MM.1S (cell line): Measurements from ENCODE around the gene NINJ2.

Experiments
- EZH2 ChIP-seq: fragments of 300-600 bp; sonication (generic); optimal IDR thresholded peaks from 2 replicates; pipeline ENCODE3; 2017; ENCODE audit warnings: low read depth, mild to moderate bottlenecking, antibody characterized with exemption, low read length, mixed read lengths
- EZH2phosphoT487 ChIP-seq: fragments of 300-600 bp; sonication (generic); IDR thresholded peaks from 2 replicates; pipeline ENCODE4 v1.6.1; 2018; ENCODE audit warnings: antibody characterized with exemption, low read length
- TF ChIP-seq, protein P1 (sequence below): fragments of 300-600 bp; sonication (generic); IDR thresholded peaks from 2 replicates; pipeline ENCODE4 v1.5.1; 2016; ENCODE audit warnings: antibody characterized with exemption, low read length, mixed read lengths

DNA sequence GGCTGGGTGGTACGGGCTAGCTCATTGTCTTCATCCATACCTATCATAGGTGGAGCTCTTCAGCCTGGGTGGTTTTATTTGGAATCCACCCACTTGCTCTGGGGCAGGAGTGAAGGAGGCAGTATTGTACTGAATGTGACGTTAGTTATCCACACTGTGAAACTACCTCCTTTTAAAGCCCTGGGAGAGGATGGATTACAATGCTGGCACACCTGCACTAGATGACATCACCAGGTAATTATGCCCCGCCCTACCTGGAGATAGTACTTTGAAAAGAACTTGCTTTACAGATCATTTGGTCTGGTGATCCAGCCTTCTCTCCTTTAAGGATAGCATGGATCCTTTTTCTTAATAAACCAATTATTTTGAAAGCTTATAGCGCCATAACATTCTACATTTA, 125.5 kb downstream of the NINJ2 start:
- TF ChIP-seq, protein P1, sequence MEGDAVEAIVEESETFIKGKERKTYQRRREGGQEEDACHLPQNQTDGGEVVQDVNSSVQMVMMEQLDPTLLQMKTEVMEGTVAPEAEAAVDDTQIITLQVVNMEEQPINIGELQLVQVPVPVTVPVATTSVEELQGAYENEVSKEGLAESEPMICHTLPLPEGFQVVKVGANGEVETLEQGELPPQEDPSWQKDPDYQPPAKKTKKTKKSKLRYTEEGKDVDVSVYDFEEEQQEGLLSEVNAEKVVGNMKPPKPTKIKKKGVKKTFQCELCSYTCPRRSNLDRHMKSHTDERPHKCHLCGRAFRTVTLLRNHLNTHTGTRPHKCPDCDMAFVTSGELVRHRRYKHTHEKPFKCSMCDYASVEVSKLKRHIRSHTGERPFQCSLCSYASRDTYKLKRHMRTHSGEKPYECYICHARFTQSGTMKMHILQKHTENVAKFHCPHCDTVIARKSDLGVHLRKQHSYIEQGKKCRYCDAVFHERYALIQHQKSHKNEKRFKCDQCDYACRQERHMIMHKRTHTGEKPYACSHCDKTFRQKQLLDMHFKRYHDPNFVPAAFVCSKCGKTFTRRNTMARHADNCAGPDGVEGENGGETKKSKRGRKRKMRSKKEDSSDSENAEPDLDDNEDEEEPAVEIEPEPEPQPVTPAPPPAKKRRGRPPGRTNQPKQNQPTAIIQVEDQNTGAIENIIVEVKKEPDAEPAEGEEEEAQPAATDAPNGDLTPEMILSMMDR, result no peak
- no peak for TF ChIP-seq EZH2
- TF ChIP-seq EZH2phosphoT487, result no peak
